HG02970 (cell line): ENCODE results near the gene FMNL2.

Source experiments
- ATAC-seq: cut with Tn5 transposase; IDR thresholded peaks from one replicate; pipeline ENCODE4 v1.9.1; 2021; ENCODE audit warnings: mild to moderate bottlenecking, moderate library complexity, moderate number of reproducible peaks; ENCODE audit not compliant: unreplicated experiment, low FRiP score

FMNL2 gene

DNA sequence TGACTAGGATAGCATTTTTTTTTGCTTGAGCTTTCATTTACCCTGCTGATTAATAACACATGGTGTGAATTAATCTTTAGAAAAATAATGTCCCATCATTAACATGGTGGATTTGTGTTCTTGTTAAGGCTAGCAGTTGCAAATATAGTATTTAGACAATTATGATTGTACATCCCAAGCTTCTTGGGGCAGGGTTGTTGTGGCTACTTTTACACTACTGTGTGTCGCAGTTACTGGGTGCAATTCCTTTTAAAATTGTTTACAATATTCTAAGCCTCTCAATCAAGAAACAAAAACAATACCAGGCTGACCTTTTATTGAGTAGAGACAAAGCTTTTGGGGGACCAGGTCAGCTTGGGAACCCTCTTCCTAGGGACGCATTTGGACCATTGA, 2.5 kb downstream of the FMNL2 start:
- no peak for ATAC-seq

GRCh38 chr2:152339556-152340286, 4.7 kb downstream of the FMNL2 start:
- no peak for ATAC-seq

- ATAC-seq, result no peak
Measured at GRCh38 chr2:152342259-152343046, 7.5 kb downstream of the FMNL2 start.

GRCh38 chr2:152343426-152343825, 8.5 kb downstream of the FMNL2 start:
- no peak for ATAC-seq

DNA sequence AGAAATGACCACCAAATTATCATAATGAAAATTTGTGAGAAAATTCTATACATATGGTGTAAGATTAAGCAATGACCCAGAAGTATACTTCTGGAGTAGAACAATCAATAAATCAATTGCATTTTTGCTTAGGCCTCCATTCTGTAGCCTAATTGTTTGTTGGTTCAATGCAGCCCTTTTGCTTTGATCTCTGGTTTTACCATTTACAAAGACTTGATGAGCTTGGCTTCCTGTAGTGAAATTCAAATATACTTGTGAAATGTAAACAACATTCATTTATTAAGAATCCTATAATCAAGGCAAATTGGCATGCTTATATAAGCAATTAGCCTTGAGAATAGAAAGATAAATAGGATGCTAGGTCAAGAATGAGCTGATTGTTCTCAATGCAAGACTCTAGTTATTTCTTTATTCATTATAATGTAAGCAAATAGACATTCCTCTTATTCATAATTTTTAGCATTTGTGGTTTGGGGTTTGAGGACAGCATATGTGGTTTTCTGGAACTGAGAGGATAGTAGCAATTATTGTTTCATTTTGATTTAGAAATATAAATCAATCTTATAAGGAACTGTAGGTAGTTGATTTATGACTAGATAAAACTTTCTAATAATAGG, 9.7 kb downstream of the FMNL2 start:
- ATAC-seq, result no peak

DNA sequence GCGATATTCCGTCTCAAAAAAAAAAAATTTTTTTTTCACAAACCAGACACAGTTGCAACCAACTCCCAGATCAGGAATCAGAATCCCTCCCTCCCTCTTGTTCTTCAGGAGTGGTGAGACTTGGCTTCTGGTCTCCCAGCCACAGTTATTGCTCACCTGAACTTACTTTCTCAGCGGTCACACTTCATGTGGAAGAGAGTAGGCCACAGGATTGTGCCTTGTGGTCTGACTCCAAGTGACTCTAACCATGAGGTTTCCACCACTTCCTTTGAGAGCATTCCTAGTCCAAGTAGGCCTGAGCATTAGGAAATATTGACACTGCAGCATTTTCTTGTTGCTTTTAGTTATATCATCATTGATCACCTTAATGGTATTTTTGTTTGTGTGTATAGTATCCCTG, 12.1 kb downstream of the FMNL2 start:
- ATAC-seq, result no peak

GRCh38 chr2:152348388-152348787, 13.4 kb downstream of the FMNL2 start:
- no peak for ATAC-seq

GRCh38 chr2:152349416-152349815, 14.4 kb downstream of the FMNL2 start:
- no peak for ATAC-seq

DNA sequence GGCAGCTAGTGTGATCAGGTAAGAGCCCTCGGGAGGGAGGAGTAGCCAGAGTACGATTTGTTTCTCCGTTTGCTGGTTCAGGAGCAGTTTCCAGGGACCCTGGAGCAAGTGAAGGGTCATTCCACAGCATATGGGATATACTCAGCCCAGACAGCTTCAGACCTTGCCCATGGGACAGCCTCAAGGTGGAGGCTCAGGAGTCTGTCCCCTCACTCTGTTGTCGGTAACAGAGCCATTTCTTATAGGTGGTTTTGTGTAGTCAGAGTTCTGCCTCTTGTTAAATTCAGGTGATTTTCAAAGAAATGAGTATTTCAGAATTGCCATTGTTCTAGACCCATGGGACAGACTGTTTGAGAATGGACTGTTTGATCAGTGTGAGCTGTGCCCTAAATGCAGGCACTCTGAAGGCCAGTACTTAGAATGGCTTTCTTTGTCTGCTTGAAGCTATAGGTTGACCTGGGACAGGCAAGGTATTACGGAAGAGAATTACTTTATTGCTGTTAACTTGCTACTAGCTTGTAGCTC, 15.2 kb downstream of the FMNL2 start:
- no peak for ATAC-seq

DNA sequence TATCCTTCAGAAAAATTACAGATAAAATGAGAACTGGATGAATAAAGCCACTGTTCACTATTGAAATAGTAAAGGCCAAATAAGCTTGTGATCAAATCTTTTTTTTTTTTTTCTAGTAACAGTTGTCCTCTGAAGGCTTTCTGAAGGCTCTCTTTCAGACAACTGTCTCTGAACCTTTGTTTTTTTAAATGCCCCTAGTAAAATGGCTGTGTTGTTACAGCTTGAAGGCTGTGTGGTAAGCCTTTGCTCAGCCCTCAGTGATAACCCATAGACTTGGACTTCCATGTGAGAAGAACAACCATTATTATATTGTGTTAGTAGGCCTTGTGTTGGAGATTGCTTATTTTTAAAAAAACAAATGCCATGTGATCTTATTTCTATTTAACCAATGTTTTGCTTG, 17.6 kb downstream of the FMNL2 start:
- no peak for ATAC-seq

DNA sequence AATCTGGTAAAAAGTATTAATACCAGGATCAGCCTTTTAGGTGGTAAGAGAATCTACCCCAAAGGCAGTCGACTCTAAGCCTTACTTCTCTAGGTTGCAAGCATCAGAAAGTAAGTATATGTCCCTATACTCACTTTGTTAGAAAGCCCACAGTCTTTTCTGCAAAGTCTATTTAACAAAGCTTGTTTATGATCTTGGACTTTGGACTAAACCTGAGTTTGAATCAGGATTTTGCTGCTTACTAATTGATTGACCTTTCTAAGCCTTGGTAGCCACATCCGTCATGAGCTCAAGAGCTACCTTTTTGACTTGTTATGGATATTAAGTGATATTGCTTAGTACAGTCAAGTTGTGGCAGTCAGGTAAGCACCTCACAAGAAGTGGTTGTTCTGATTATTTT, 18.4 kb downstream of the FMNL2 start:
- no peak for ATAC-seq

- no peak for ATAC-seq
Measured at GRCh38 chr2:152354069-152354755, 19.2 kb downstream of the FMNL2 start.

- no peak for ATAC-seq
Measured at GRCh38 chr2:152354909-152355308, 19.9 kb downstream of the FMNL2 start.

DNA sequence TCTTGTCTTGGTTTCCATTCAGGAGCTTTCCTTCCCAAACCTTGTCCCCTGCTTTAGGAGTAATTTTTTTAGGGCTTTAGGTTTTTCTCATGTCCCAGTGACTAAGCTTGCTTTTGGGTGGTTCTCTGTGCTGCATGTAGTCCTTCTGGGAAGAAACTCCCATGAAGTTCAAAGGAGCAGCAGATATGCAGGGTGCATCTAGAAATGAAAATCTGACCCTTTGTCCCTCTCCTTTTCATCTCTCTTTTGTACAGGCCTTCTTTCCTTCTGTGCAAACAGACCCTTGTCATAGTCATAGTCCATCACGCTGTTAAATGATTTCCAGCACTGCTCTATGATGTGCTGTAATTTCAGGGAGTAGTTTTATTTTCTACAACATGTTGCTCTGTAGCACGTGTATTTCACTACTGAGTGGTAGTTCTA, 20.4 kb downstream of the FMNL2 start:
- no peak for ATAC-seq

DNA sequence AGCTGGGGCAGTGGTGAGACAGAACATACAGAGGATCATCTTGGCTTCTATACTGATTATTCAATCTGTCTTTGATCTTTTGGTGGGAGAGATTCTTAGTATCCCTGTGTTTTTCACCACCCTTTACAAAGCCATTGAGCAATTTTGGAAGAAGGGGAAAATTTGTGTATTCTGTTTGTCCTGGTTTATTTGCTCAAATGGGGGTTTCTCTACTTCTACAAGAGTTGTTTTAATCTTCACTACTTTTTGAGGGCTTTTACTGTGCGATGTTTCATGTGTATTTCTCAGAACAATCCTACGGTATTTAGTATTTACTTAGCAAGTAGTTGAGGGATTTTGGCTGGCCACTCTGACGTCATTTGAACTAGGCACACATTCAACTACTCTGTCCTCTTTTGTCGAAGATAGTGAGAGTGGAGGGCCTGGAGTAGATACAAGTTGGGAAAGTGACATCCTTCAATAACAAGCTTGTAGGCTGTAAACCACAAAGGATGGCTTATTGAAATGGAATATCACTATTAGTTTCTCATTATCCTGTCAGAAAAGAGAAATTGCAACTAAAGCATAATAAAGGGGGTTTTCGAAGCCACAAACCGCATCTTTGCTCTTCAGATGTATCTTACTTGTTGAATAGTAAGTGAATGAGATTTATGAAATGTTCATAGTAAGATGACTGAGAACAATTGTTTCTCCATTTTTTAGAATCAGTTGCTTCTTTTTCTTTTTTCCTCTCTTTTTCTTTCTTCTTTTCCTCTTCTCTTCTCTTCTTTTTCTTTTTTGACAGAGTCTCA, 24.8 kb downstream of the FMNL2 start:
- no peak for ATAC-seq

DNA sequence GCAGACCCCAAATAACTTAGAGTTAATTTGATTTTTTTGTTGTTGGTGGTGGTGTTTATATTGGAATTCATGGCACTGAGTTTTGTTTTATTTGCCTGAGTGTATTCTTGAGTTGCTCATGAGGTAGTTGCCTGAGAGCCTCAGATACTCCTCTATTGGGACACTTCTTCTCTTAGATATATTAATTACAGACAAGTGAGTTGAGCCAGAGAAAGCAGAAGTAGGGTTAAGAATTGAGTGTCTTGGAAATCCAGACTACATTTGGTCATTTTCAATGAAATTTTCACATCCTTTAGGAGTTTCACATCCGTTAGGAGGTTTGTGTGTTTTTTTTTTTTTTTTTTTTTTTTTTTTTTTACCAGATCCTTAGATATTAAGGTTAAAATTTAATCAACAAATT, 29.0 kb downstream of the FMNL2 start:
- ATAC-seq, result no peak

DNA sequence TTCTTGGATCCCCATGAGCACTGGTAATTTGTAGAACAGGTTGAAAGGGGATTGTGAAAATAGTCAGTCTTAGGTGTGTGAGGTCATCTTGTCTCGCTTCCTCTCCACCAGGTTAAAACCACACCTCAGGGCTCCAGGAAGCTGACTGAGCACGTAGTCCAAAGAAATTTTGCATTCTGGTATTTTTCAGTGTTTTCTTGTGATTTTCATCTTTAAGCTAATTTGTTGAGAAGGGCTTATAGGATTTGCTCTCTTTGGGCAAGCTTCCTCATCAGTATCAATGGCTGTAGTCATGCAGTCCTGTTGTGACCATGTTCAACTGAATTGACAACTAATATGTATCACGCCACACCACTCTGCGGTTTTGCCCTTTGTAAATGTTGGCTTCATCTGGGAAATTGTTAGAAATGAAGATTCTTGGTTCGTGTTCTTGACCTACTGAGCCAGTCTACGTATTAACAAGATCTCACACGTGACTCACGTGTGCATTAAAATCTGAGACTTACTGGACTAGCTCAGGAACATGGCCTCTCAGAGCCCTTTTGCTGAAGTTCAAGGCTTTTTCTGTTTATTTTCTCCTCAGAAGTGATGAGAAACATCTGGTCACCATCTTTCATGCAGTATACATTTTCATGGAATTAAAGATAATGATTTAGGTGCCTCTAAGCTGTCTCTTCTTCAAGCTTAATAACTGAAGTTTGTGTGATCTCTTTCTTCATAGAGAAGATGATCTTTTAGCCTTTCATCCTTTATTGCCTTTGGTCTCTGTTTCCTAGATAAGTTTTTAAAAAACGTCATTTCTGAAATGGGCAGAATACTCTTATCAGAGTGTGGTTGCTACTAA, 32.8 kb downstream of the FMNL2 start:
- no peak for ATAC-seq

GRCh38 chr2:152369176-152369860, 34.3 kb downstream of the FMNL2 start:
- no peak for ATAC-seq

DNA sequence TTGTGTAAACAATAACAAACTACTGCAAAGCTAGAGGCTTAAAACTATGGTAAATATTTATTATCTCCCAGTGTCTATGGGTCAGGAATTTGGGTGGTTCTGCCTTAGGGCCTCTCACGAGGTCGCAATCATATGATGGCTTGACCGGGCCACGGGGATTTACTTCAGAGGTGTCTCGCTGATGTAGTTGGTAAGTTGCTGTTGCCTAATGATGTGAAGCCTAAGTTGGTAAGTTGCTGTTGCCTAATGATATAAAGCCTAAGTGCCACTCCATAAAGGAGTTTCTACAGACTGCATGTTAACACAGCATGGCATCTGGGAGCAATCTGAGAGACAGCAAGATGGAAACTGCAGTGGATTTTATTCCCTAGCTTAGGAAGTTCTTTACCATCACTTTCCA, 35.8 kb downstream of the FMNL2 start:
- no peak for ATAC-seq
